WTC11 (cell line): Measurements from ENCODE around the gene NET1. TPM values are rescaled to one million over a fixed set of nuclear protein-coding genes. Genes with fewer than 3 reads are reported as not detected.

Source experiments
- ATAC-seq: fragments of 200-7000 bp; cut with Tn5 transposase; 2 replicates; pipeline ENCODE4 v1.10.0; 2021; ENCODE audit warnings: mild to moderate bottlenecking, moderate library complexity
- CTCF ChIA-PET: fragments of 300-600 bp; sonication (Branson Sonifier 250); formaldehyde crosslinking; loops from one replicate; lab custom pipeline; 2021; ENCODE audit warnings: antibody characterized with exemption; lab: Charles Lee
- POLR2A ChIA-PET: fragments of 350-600 bp; sonication (Branson Sonifier 250); formaldehyde crosslinking; loops from one replicate; lab custom pipeline; 2021; ENCODE audit warnings: antibody characterized with exemption; lab: Charles Lee
- DNase-seq: peaks from one replicate; pipeline ENCODE4 v3.0.0; 2021; ENCODE audit warnings: low spot score
- H3K27ac Mint-ChIP-seq: 2 replicates; pipeline ENCODE4 v1.8.0; 2021; ENCODE audit warnings: mixed read lengths
- H3K27me3 Mint-ChIP-seq: 2 replicates; pipeline ENCODE4 v1.8.0; 2021; ENCODE audit warnings: low read depth, mild to moderate bottlenecking, moderate library complexity, mixed read lengths
- H3K36me3 Mint-ChIP-seq: 2 replicates; pipeline ENCODE4 v1.8.0; 2021; ENCODE audit warnings: mixed read lengths
- H3K4me1 Mint-ChIP-seq: 2 replicates; pipeline ENCODE4 v1.8.0; 2022; ENCODE audit warnings: mixed read lengths
- H3K4me3 Mint-ChIP-seq: 2 replicates; pipeline ENCODE4 v1.8.0; 2021; ENCODE audit warnings: mild to moderate bottlenecking, moderate library complexity, mixed read lengths
- H3K9me3 Mint-ChIP-seq: 2 replicates; pipeline ENCODE4 v1.8.0; 2021; ENCODE audit warnings: mixed read lengths
- ATF1 ChIP-seq: sonication (generic); formaldehyde crosslinking; IDR thresholded peaks from 2 replicates; pipeline ENCODE4 v1.8.1; 2023; ENCODE audit warnings: mild to moderate bottlenecking, moderate library complexity, missing genetic modification reagents
- CREM ChIP-seq: sonication (generic); formaldehyde crosslinking; IDR thresholded peaks from 2 replicates; pipeline ENCODE4 v1.8.1; 2022; ENCODE audit warnings: mild to moderate bottlenecking, missing genetic modification reagents, moderate library complexity
- EMX1 ChIP-seq: fragments of 250-450 bp; sonication (Bioruptor Pico); IDR thresholded peaks from 2 replicates; pipeline ENCODE4 v1.8.0; 2021; ENCODE audit warnings: mild to moderate bottlenecking
- HMGA2 ChIP-seq: fragments of 250-450 bp; sonication (Bioruptor Pico); IDR thresholded peaks from 2 replicates; pipeline ENCODE4 v1.4.0; 2021; ENCODE audit warnings: mild to moderate bottlenecking, moderate library complexity
- NR1H2 ChIP-seq: sonication (generic); formaldehyde crosslinking; IDR thresholded peaks from 2 replicates; pipeline ENCODE4 v1.9.0; 2021; ENCODE audit warnings: mild to moderate bottlenecking, moderate library complexity, missing genetic modification reagents
- SMAD4 ChIP-seq: sonication (generic); formaldehyde crosslinking; IDR thresholded peaks from 2 replicates; pipeline ENCODE4 v1.8.0; 2022; ENCODE audit warnings: mild to moderate bottlenecking, missing genetic modification reagents
- TP53 ChIP-seq: sonication (generic); formaldehyde crosslinking; IDR thresholded peaks from 2 replicates; pipeline ENCODE4 v1.8.1; 2023; ENCODE audit warnings: mild to moderate bottlenecking, missing genetic modification reagents
- total RNA-seq: library from RNA; stranded (reverse); gene quantifications from 3 replicates; pipeline ENCODE4 v1.2.3, GENCODE V29; 2021
- TF ChIP-seq, protein P1 (sequence below): sonication (generic); formaldehyde crosslinking; IDR thresholded peaks from 2 replicates; pipeline ENCODE4 v1.8.0; 2023; ENCODE audit warnings: missing genetic modification reagents, mild to moderate bottlenecking, borderline replicate concordance
- TF ChIP-seq, protein P2 (sequence below): sonication (generic); formaldehyde crosslinking; conservative IDR thresholded peaks from 2 replicates; pipeline ENCODE4 v1.8.1; 2023; ENCODE audit warnings: mild to moderate bottlenecking, low read depth, missing genetic modification reagents, moderate library complexity
- TF ChIP-seq, protein P3 (sequence below): fragments of 250-450 bp; sonication (Bioruptor Pico); IDR thresholded peaks from 2 replicates; pipeline ENCODE4 v1.9.0; 2021; ENCODE audit warnings: moderate library complexity, mild to moderate bottlenecking, inconsistent platforms, borderline replicate concordance
- TF ChIP-seq, protein P4 (sequence below): sonication (generic); formaldehyde crosslinking; IDR thresholded peaks from 2 replicates; pipeline ENCODE4 v1.8.1; 2022; ENCODE audit warnings: mild to moderate bottlenecking, moderate library complexity, missing genetic modification reagents
- TF ChIP-seq, protein P5 (sequence below): sonication (generic); formaldehyde crosslinking; IDR thresholded peaks from 2 replicates; pipeline ENCODE4 v1.8.0; 2022; ENCODE audit warnings: mild to moderate bottlenecking, missing genetic modification reagents
- TF ChIP-seq, protein P6 (sequence below): sonication (generic); formaldehyde crosslinking; IDR thresholded peaks from 2 replicates; pipeline ENCODE4 v1.8.0; 2022; ENCODE audit warnings: mild to moderate bottlenecking, missing genetic modification reagents
- TF ChIP-seq, protein P7 (sequence below): fragments of 250-450 bp; sonication (Bioruptor Pico); IDR thresholded peaks from 2 replicates; pipeline ENCODE4 v1.9.0; 2021; ENCODE audit warnings: mild to moderate bottlenecking
- TF ChIP-seq, protein P8 (sequence below): fragments of 250-450 bp; sonication (Bioruptor Pico); IDR thresholded peaks from 2 replicates; pipeline ENCODE4 v1.8.0; 2021; ENCODE audit warnings: mild to moderate bottlenecking
- TF ChIP-seq, protein P9 (sequence below): sonication (generic); formaldehyde crosslinking; IDR thresholded peaks from 2 replicates; pipeline ENCODE4 v1.8.1; 2022; ENCODE audit warnings: low read depth, missing genetic modification reagents, borderline replicate concordance
- TF ChIP-seq, protein P10 (sequence below): sonication (generic); formaldehyde crosslinking; IDR thresholded peaks from 2 replicates; pipeline ENCODE4 v1.8.1; 2023; ENCODE audit warnings: mild to moderate bottlenecking, missing genetic modification reagents
- TF ChIP-seq, protein P11 (sequence below): sonication (generic); formaldehyde crosslinking; IDR thresholded peaks from 2 replicates; pipeline ENCODE4 v1.8.1; 2023; ENCODE audit warnings: mild to moderate bottlenecking, missing genetic modification reagents, moderate library complexity

Gene NET1
- total RNA-seq, 1 experiment from 2014 or later: 85.4 TPM

DNA sequence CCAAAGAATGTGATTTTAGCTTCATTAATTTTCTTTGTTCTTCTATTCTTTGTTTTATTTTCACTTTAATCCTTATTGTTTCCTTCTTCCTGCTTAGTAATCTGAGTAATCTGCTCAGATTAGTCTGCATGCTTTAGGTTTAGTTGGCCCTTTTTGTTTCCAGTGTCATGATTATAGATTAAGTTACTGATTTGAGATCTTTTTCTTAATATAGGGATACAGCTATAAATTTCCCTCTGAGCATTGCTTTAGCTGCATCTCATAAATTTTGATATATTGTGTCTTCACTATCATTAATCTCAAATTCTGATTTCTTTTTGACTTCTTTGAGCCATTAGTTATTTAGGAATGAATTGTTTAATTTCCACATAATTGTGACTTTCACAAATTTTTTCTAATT, 6.2 kb downstream of the NET1 start (continued):
- TF ChIP-seq, protein P1, sequence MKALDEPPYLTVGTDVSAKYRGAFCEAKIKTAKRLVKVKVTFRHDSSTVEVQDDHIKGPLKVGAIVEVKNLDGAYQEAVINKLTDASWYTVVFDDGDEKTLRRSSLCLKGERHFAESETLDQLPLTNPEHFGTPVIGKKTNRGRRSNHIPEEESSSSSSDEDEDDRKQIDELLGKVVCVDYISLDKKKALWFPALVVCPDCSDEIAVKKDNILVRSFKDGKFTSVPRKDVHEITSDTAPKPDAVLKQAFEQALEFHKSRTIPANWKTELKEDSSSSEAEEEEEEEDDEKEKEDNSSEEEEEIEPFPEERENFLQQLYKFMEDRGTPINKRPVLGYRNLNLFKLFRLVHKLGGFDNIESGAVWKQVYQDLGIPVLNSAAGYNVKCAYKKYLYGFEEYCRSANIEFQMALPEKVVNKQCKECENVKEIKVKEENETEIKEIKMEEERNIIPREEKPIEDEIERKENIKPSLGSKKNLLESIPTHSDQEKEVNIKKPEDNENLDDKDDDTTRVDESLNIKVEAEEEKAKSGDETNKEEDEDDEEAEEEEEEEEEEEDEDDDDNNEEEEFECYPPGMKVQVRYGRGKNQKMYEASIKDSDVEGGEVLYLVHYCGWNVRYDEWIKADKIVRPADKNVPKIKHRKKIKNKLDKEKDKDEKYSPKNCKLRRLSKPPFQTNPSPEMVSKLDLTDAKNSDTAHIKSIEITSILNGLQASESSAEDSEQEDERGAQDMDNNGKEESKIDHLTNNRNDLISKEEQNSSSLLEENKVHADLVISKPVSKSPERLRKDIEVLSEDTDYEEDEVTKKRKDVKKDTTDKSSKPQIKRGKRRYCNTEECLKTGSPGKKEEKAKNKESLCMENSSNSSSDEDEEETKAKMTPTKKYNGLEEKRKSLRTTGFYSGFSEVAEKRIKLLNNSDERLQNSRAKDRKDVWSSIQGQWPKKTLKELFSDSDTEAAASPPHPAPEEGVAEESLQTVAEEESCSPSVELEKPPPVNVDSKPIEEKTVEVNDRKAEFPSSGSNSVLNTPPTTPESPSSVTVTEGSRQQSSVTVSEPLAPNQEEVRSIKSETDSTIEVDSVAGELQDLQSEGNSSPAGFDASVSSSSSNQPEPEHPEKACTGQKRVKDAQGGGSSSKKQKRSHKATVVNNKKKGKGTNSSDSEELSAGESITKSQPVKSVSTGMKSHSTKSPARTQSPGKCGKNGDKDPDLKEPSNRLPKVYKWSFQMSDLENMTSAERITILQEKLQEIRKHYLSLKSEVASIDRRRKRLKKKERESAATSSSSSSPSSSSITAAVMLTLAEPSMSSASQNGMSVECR (CRISPR knock-in tag): no peak
- TF ChIP-seq HMGA2 (CRISPR knock-in tag) (no peak), CREM (CRISPR knock-in tag) (no peak)

DNA sequence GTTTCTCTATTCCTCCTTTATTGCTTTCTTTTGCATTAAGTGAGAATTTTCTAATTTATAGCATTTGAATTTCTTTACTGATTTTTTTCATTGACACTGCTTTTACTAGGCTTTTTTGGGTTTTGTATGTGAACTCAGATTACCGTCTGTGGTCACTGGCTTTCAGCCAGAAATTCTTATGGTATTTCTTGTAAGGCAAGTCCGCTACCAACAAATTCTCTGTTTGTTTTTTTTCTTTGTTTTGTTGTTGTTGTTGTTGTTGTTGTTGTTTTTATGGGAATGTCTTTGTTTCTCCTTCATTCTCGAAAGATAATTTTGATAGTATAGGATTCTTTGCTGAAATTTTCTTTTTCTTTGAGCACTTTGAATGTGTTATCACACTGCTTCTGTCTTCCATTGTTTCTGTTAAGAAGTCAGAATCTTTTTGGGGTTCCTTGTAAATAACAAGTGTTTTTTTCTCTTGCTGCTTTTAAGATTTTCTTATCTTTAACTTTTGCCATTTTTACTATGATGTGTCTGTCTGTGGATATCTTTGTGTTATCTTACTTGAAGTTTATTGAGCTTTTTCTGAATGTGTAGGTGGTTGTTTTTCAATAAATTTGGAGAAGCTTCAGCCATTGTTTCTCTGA, 7.2 kb downstream of the NET1 start:
- Mint-ChIP-seq H3K27me3 (no peaks in the 10 kb centered on the region), H3K4me1 (peaks cover 29% of the 10 kb centered on the region), H3K9me3 (peaks cover 15% of the 10 kb centered on the region), H3K36me3 (0 out of 2 replicates have a peak, but pooled peaks cover 6% of the 10 kb centered on the region), H3K4me3 (no peak overlapping the region), H3K27ac (peak overlapping the region; percentile 60)
- ChIA-PET CTCF (interaction anchor here (1.3 to 1.6 kb wide), 2 partner anchors 14 to 605 kb away, joined by 3 to 4 read pairs; no protein-coding TSS in a partner anchor), POLR2A (no interaction called here)
- DNase-seq: no peak
- TF ChIP-seq, protein P2, sequence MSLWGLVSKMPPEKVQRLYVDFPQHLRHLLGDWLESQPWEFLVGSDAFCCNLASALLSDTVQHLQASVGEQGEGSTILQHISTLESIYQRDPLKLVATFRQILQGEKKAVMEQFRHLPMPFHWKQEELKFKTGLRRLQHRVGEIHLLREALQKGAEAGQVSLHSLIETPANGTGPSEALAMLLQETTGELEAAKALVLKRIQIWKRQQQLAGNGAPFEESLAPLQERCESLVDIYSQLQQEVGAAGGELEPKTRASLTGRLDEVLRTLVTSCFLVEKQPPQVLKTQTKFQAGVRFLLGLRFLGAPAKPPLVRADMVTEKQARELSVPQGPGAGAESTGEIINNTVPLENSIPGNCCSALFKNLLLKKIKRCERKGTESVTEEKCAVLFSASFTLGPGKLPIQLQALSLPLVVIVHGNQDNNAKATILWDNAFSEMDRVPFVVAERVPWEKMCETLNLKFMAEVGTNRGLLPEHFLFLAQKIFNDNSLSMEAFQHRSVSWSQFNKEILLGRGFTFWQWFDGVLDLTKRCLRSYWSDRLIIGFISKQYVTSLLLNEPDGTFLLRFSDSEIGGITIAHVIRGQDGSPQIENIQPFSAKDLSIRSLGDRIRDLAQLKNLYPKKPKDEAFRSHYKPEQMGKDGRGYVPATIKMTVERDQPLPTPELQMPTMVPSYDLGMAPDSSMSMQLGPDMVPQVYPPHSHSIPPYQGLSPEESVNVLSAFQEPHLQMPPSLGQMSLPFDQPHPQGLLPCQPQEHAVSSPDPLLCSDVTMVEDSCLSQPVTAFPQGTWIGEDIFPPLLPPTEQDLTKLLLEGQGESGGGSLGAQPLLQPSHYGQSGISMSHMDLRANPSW (CRISPR knock-in tag): no peak
- TF ChIP-seq, protein P3, sequence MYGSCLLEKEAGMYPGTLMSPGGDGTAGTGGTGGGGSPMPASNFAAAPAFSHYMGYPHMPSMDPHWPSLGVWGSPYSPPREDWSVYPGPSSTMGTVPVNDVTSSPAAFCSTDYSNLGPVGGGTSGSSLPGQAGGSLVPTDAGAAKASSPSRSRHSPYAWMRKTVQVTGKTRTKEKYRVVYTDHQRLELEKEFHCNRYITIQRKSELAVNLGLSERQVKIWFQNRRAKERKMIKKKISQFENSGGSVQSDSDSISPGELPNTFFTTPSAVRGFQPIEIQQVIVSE (CRISPR knock-in tag): no peak
- TF ChIP-seq, protein P4, sequence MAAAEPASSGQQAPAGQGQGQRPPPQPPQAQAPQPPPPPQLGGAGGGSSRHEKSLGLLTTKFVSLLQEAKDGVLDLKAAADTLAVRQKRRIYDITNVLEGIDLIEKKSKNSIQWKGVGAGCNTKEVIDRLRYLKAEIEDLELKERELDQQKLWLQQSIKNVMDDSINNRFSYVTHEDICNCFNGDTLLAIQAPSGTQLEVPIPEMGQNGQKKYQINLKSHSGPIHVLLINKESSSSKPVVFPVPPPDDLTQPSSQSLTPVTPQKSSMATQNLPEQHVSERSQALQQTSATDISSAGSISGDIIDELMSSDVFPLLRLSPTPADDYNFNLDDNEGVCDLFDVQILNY: no peak
- TF ChIP-seq ATF1: no peak
- TF ChIP-seq, protein P5, sequence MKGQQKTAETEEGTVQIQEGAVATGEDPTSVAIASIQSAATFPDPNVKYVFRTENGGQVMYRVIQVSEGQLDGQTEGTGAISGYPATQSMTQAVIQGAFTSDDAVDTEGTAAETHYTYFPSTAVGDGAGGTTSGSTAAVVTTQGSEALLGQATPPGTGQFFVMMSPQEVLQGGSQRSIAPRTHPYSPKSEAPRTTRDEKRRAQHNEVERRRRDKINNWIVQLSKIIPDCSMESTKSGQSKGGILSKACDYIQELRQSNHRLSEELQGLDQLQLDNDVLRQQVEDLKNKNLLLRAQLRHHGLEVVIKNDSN (CRISPR knock-in tag): no peak
- no peak for TF ChIP-seq TP53 (CRISPR knock-in tag)
- TF ChIP-seq, protein P6, sequence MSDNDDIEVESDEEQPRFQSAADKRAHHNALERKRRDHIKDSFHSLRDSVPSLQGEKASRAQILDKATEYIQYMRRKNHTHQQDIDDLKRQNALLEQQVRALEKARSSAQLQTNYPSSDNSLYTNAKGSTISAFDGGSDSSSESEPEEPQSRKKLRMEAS (CRISPR knock-in tag): no peak
- TF ChIP-seq, protein P7, sequence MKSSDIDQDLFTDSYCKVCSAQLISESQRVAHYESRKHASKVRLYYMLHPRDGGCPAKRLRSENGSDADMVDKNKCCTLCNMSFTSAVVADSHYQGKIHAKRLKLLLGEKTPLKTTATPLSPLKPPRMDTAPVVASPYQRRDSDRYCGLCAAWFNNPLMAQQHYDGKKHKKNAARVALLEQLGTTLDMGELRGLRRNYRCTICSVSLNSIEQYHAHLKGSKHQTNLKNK (CRISPR knock-in tag): no peak
- TF ChIP-seq, protein P8, sequence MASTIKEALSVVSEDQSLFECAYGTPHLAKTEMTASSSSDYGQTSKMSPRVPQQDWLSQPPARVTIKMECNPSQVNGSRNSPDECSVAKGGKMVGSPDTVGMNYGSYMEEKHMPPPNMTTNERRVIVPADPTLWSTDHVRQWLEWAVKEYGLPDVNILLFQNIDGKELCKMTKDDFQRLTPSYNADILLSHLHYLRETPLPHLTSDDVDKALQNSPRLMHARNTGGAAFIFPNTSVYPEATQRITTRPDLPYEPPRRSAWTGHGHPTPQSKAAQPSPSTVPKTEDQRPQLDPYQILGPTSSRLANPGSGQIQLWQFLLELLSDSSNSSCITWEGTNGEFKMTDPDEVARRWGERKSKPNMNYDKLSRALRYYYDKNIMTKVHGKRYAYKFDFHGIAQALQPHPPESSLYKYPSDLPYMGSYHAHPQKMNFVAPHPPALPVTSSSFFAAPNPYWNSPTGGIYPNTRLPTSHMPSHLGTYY (CRISPR knock-in tag): no peak
- TF ChIP-seq, protein P9, sequence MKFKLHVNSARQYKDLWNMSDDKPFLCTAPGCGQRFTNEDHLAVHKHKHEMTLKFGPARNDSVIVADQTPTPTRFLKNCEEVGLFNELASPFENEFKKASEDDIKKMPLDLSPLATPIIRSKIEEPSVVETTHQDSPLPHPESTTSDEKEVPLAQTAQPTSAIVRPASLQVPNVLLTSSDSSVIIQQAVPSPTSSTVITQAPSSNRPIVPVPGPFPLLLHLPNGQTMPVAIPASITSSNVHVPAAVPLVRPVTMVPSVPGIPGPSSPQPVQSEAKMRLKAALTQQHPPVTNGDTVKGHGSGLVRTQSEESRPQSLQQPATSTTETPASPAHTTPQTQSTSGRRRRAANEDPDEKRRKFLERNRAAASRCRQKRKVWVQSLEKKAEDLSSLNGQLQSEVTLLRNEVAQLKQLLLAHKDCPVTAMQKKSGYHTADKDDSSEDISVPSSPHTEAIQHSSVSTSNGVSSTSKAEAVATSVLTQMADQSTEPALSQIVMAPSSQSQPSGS (CRISPR knock-in tag): no peak
- no peak for TF ChIP-seq EMX1 (CRISPR knock-in tag)
- TF ChIP-seq SMAD4 (CRISPR knock-in tag): no peak
- TF ChIP-seq, protein P10, sequence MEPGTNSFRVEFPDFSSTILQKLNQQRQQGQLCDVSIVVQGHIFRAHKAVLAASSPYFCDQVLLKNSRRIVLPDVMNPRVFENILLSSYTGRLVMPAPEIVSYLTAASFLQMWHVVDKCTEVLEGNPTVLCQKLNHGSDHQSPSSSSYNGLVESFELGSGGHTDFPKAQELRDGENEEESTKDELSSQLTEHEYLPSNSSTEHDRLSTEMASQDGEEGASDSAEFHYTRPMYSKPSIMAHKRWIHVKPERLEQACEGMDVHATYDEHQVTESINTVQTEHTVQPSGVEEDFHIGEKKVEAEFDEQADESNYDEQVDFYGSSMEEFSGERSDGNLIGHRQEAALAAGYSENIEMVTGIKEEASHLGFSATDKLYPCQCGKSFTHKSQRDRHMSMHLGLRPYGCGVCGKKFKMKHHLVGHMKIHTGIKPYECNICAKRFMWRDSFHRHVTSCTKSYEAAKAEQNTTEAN: no peak
- TF ChIP-seq NR1H2 (CRISPR knock-in tag): no peak
- TF ChIP-seq, protein P11, sequence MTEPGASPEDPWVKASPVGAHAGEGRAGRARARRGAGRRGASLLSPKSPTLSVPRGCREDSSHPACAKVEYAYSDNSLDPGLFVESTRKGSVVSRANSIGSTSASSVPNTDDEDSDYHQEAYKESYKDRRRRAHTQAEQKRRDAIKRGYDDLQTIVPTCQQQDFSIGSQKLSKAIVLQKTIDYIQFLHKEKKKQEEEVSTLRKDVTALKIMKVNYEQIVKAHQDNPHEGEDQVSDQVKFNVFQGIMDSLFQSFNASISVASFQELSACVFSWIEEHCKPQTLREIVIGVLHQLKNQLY (CRISPR knock-in tag): no peak
- no peak for ATAC-seq
